CD4-positive, alpha-beta T cell treated with Interleukin-15 for 4 hours (primary cell): ENCODE results near the gene MAN2A1.
"Not testable (repeated sequence)": the region's sequence is repeated elsewhere in the genome, so short reads cannot be mapped to it uniquely, and the experiment has no call there.

ENCODE experiments used
- DNase-seq: peaks from one replicate; pipeline ENCODE4 v3.0.0-alpha.2; 2020; ENCODE audit warnings: low spot score

MAN2A1 gene

DNA sequence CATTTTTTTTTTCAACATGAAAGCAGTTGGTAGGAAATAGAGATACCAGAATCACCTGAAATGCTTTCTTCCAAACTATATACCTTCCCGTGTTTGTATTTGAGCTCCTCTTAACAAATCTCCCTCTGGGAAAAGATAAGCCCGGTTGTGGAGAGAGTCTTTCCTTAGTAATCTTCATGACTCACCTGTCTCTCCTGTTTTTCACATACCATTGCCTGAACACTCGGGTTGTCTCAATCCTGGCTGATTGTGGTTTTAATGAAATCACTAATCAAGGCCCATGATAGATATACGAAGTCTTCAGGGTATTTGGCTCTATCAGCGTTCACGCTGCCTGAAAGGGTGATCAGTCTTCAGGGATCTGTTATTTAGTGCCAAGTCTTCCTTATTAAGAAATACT, 136.7 kb downstream of the MAN2A1 start:
- no peak for DNase-seq

DNA sequence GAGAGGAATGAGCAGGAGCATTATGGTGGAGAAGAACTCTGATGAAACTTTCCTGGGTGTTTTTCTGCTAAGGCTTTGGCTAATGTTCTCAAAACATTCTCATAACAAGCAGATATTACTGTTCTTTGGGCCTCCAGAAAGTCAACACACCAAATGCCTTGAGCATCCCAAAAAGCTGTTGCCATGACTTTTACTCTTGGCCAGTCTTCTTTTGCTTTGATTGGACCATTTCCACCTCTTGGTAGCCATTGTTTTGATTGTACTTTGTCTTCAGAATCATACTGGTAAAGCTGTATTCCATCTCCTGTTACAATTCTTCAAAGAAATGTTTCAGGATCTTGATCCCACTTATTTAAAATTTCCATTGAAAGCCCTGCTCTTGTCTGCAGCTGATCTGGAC, 139.6 kb downstream of the MAN2A1 start:
- no peak for DNase-seq

DNA sequence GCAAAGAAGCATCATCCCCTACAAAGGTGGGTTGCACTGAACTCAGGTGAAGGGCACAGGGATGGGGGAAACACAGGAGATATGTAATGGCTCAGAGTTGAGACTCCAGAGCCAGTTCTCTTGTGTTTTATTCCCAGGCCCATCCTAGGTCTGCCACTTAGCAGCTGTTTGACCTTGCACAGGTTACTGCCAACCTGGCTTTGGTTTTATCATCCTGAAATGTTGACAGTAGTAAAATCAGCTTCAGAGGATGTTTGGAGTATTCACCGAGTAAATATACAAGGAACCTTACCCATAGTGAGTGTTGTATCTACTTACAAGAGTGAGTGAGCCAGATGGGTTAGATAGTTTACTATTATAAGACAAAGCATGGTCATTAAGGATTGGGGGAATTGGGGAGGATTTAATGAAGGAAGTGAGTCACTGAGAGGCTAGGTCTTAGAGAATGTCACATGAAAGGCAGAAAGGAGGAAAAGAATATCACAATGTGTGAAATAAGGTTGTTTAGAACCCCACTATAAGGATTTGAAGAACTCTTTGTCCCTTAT, 141.3 kb downstream of the MAN2A1 start:
- DNase-seq: no peak

GRCh38 chr5:109832207-109833188, 142.8 kb downstream of the MAN2A1 start:
- DNase-seq: not testable (repeated sequence)

DNA sequence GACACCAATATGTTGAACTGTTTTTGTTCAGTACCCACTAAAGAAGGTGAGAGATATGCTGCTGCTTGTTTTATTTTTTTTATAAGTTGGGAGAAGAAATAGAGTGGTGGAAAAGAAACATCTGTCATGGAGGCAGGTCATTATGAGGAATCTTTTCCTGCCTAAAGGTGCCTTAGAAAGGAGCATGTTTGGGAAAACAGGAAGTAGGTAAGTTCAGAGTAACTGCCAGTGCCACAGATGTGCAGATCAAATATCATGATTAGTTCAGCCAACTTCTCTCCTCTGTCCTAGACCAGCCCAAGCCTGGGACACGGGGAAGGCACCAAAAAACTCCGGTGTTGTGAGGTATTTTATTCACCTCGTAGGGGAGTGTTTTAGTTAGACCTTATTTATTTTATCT, 144.2 kb downstream of the MAN2A1 start:
- DNase-seq: no peak

DNA sequence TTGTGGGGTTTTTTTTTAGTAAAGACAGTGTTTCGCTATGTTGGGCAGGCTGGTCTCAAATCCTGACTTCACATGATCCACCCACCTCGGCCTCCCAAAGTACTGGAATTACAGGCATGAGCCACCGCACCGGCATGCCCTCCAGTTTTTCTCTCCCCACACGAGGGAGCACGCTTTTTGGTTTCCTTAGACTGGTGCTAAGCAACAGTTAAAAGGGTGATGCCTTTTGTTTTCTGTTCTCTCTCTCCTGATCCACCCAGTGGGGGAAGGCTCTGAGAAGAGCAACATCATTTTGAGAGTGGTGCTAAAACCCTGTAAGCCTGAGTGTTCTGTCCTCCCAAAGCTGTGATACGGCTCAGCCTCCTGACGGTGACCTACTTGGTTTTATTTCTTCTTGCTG, 146.6 kb downstream of the MAN2A1 start:
- no peak for DNase-seq

DNA sequence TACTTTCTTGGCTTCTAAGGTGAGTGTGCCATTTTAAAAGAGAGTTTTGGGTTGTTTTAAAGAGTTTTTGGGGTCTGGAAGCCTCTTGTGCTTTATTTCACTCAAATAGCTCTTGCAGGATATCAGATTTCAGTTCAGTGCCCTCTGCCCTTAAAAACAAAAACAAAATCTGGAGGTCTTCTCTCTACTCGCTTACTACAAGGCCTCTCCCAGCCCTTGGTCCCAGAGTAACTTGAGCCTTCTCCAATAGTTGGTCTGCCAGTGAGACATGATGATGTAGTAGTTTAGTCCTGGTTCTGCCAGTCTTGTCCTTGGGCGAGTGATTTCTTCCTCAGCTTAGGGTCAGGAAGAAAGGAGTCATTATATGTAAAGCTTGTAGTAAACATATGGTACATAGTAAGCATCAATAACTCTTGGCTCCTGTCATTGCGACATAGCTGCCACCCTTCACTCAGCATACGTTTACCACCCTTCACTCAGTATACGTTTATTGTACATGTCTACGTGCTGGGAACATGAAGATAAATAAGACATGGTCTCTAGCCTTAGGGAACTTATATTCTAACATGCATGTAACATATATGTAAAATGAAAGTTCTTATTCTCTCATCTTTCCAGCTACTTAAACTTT, 147.6 kb downstream of the MAN2A1 start:
- no peak for DNase-seq

GRCh38 chr5:109838157-109838556, 148.4 kb downstream of the MAN2A1 start:
- no peak for DNase-seq

- DNase-seq: no peak
These were observed 154.4 kb downstream of the MAN2A1 start for GRCh38 chr5:109844148-109844547.

DNA sequence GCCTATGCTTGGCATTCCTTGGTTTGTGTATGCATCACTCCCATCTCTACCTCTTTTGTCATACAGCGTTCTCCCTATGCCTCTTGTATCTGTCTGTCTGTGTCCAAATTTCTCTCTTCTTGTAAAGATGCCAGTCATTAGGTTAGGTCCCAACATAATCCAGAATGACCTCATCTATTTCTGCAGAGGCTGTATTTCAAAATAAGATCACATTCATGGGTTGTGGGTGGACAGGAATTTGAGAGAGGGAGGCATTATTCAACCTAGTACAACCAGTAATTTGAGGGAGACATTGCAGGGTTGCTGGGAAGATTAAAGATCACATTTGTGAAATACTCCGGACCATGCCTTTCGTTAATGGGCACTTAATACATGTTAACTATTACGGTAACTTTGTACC, 155.0 kb downstream of the MAN2A1 start:
- DNase-seq: no peak

DNA sequence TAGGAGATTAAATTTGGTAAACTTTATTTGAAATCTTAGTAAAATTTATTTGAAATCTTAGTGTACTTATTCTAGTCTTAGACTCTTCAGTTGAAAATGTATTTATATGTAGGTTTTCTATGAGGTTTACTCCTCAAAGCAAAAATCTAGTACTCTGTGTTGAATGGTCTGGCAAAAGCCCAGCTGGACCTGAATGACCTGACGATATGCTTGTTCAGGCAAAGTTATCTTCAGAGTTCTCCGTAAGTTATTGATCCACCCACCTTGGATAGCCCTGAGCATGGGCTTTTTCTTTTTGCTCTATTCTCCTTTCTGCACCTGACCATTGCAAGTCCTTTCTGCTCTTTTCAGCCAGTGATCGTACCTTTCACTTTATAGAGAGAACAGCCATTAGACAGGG, 158.4 kb downstream of the MAN2A1 start:
- no peak for DNase-seq

DNA sequence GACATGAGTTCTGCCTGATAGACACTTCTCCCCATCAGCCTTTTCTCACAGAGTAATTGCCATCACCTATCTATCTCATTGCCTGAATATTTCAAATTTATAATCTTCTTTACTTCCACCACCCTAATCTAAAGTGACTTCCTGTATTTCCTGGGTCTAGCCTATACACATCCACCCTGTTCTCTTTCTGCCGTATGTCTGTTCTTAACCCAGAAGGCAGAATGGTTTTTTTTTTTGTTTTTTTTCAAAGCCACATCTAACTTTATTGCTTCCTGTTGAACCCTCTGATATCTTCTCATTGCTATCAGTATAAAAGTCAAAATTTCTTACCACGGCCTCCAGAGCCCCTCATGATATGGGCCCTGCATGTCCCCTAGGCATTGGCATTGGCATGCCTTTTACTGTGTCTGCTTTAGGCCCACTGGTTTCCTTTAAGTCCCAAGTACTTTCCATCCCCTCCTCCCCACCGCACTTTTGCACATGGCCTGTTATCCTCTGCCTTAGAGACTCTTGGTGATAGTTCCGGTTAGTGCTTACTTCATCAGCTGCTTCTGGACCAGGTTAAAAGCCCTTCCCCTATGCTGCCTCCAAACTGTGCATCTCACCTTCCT, 159.9 kb downstream of the MAN2A1 start:
- DNase-seq: no peak

- DNase-seq: peak; percentile 36
These were observed 162.8 kb downstream of the MAN2A1 start for GRCh38 chr5:109852371-109853155.

GRCh38 chr5:109853377-109853776, 163.7 kb downstream of the MAN2A1 start:
- no peak for DNase-seq

DNA sequence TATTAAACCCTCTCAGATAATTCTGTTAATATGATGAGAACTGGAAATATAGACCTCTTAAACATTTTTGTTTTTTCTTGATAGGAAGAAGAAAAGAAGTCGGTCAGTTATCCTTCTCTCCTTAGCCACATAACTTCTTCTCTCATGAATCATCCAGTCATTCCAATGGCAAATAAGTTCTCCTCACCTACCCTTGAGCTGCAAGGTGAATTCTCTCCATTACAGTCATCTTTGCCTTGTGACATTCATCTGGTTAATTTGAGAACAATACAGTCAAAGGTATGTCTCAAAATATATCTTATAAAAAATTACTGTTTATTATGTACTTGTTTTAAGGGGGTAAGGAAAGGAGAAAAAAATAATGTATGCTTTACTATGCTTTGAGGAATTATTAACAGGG, 165.3 kb downstream of the MAN2A1 start:
- DNase-seq: no peak

DNA sequence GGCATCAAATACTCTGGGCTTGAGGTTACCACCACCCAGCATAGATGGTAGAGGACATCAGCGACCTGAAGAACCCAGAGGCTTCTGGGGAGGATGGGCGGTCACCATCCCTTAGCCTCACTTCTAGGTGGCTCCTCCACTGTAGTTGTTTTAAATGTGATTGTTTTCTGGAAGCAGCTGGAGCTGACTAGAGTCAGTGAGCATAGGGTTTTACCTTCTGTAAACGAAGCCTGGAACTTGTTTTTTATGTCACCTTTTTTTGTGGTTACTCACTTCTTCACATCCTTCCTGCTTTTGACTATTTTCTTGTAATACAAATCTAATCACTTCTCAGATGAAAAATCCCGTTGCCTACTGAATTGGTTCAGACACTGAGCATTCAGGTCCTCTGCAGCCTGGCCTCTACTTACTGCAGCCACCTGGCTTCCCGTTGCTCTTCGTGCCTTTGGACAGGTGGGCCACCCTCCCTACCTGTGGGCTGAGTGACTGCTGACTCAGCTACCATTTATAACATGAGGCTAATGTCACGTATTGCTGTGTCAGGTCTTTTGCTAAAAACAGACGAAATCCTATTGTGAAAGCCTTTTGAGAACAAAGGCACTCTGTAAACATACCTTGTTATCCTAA, 167.8 kb downstream of the MAN2A1 start:
- DNase-seq: peak; percentile 48

DNA sequence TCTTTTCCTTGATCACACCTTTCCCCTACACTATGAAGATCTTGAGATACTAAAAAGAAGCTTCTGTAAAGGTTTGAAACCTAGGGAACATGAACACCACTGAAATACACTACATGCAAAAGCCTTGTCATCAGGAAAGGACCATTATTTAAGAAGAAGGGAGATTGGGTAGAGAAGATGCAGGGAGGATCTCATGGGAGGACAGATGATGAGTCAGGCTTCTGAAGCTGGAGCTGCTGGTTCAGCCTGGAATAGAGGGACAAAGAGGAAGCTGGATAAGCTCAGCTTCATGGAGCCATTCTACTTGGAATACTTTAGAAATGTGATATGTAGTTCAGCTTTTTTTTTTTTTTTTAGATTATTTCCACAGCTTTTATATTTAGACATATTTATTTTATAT, 169.8 kb downstream of the MAN2A1 start:
- DNase-seq: no peak

GRCh38 chr5:109862301-109862700, 172.6 kb downstream of the MAN2A1 start:
- no peak for DNase-seq

- no peak for DNase-seq
These were observed 174.0 kb downstream of the MAN2A1 start for GRCh38 chr5:109863752-109864151.

- no peak for DNase-seq
These were observed 175.9 kb downstream of the MAN2A1 start for GRCh38 chr5:109865637-109866036.

GRCh38 chr5:109866051-109866450, 176.3 kb downstream of the MAN2A1 start:
- DNase-seq: no peak
